Osteocyte (in vitro differentiated cells): Measurements from ENCODE around the gene S100A5. TPM values are rescaled to one million over a fixed set of nuclear protein-coding genes. Genes with fewer than 3 reads are reported as not detected.

Experiments
- DNase-seq: peaks from one replicate; pipeline ENCODE4 v3.0.0; 2021; ENCODE audit warnings: mixed read lengths; ENCODE audit not compliant: unreplicated experiment; ENCODE audit errors: extremely low spot score
- H3K27ac Mint-ChIP-seq: one replicate; pipeline ENCODE4 v1.8.0; 2021; ENCODE audit warnings: mild to moderate bottlenecking, mixed read lengths; ENCODE audit not compliant: unreplicated experiment
- H3K27me3 Mint-ChIP-seq: one replicate; pipeline ENCODE4 v1.8.0; 2021; ENCODE audit warnings: mixed read lengths; ENCODE audit not compliant: unreplicated experiment
- H3K36me3 Mint-ChIP-seq: one replicate; pipeline ENCODE4 v1.8.0; 2021; ENCODE audit warnings: mixed read lengths; ENCODE audit not compliant: unreplicated experiment
- H3K4me1 Mint-ChIP-seq: one replicate; pipeline ENCODE4 v1.8.0; 2021; ENCODE audit warnings: mixed read lengths; ENCODE audit not compliant: unreplicated experiment
- H3K4me3 Mint-ChIP-seq: one replicate; pipeline ENCODE4 v1.8.0; 2021; ENCODE audit warnings: mild to moderate bottlenecking, moderate library complexity, mixed read lengths; ENCODE audit not compliant: unreplicated experiment
- H3K9me3 Mint-ChIP-seq: one replicate; pipeline ENCODE4 v1.8.0; 2021; ENCODE audit warnings: mixed read lengths; ENCODE audit not compliant: unreplicated experiment
- total RNA-seq: library from RNA; stranded (reverse); gene quantifications from 2 replicates; pipeline ENCODE4 v1.2.1, GENCODE V29; 2021
- TF ChIP-seq, protein P1 (sequence below): fragments of 200-600 bp; sonication (generic); IDR thresholded peaks from 2 replicates; pipeline ENCODE4 v1.5.0; 2021; ENCODE audit warnings: antibody characterized with exemption, mild to moderate bottlenecking, moderate library complexity

S100A5 gene
- total RNA-seq, 1 donor from 2014 or later = 1.0 TPM

DNA sequence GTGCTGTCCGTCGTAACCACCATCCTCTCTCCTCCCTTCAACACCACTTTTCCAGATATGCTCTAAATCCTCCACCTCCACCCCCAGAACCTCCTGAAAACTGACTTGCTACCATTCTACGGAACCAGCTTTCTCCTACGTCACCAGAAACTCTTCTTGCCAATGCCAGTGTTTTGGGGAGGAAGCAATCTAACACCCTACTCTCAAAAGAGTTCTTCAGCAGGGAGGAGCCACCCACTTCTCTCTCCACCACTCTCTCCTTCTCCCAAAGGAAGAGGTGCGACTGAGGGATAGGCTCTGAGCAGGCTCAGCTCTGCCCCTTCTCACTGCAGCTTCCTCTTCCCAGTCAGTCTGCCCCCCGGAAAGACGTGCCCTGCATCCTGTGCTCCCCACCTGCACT is 31.0 kb upstream of the S100A5 start:
- no peak for DNase-seq
- Mint-ChIP-seq H3K9me3 (no peaks in the 10 kb centered on the region), H3K27ac (peak overlapping the region; percentile 83), H3K27me3 (no peaks in the 10 kb centered on the region), H3K36me3 (no peaks in the 10 kb centered on the region), H3K4me1 (peaks cover 35% of the 10 kb centered on the region), H3K4me3 (no peak overlapping the region)
- TF ChIP-seq, protein P1, sequence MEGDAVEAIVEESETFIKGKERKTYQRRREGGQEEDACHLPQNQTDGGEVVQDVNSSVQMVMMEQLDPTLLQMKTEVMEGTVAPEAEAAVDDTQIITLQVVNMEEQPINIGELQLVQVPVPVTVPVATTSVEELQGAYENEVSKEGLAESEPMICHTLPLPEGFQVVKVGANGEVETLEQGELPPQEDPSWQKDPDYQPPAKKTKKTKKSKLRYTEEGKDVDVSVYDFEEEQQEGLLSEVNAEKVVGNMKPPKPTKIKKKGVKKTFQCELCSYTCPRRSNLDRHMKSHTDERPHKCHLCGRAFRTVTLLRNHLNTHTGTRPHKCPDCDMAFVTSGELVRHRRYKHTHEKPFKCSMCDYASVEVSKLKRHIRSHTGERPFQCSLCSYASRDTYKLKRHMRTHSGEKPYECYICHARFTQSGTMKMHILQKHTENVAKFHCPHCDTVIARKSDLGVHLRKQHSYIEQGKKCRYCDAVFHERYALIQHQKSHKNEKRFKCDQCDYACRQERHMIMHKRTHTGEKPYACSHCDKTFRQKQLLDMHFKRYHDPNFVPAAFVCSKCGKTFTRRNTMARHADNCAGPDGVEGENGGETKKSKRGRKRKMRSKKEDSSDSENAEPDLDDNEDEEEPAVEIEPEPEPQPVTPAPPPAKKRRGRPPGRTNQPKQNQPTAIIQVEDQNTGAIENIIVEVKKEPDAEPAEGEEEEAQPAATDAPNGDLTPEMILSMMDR = no peak

DNA sequence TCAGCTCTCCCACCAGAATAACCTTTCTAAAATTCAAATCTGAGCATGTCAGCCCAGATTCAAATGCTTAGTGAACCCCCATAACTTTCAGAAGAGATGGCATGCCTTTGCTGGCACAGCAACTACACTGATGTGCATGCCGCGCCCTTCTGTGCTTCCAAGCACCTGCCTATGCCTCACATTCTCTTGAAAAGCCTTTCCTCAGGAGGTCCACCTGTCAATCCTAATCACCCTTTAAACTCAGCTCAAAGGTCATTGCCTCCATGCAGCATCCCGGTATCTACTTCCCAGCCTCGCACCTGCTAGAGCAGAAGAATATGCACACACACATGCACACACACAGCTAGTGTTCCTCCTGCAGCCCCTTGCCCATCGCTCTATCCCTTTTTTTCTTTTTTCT is 30.1 kb upstream of the S100A5 start:
- Mint-ChIP-seq H3K36me3 (no peaks in the 10 kb centered on the region), H3K9me3 (no peaks in the 10 kb centered on the region), H3K27ac (no peak overlapping the region), H3K27me3 (no peaks in the 10 kb centered on the region), H3K4me3 (no peak overlapping the region), H3K4me1 (peaks cover 41% of the 10 kb centered on the region)
- DNase-seq = no peak
- TF ChIP-seq, protein P1 = no peak

DNA sequence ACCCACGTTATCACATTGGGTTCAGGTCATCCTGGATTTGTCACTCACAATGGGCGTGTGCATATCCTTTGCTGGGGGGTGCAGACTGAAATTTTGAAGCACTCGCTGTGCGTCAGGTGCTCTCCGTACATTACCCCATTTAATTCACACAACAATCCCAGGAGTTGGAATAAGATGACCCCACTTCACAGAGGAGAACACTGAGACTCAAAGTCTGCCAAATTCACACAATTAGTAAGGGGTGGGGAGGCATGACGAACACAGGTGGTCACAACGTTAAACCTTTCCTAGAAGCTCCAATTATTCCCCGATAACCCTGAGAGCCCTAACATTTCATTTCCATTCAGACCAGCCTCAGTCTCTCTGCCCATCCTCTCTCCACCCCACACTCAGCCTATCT is 28.7 kb upstream of the S100A5 start:
- TF ChIP-seq, protein P1 = no peak
- DNase-seq = no peak
- Mint-ChIP-seq H3K4me1 (peaks cover 53% of the 10 kb centered on the region), H3K27me3 (no peaks in the 10 kb centered on the region), H3K9me3 (no peaks in the 10 kb centered on the region), H3K36me3 (no peaks in the 10 kb centered on the region), H3K27ac (no peak overlapping the region), H3K4me3 (no peak overlapping the region)

DNA sequence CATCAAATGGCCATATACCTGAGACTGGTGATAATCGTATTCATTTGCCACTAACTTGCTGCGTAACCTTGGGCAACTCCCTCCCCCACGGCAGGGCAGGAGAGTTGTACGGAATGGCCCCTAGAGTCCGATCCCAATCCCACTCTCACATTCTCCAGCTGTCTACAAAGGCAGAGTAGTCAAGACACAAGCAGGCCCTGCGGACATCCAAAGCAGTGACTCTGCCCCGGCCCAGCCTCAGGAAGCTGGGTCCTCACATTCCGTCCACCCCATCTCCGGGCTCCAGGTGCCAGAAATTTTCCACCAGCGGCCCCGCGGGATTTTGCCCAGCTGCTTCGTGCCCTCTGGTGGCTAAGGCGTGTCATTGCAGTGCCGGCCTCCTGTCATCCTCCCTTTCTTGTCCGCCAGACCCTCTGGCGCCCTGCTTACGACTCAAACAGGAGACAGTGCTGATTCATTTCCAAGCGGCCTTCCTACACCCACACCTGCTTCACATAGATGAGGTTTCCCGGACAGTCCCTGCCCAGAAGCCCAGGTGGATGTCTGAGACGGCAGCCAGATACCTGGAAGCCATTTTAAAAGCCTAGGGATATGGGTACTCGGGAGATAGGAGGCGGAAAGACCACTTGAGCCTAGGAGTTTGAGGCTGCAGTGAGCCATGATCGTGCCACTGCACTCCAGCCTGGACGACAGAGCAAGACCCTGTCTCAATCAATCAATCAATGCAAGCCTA is 27.8 kb upstream of the S100A5 start:
- peak; percentile 97 for DNase-seq
- Mint-ChIP-seq H3K4me3 (peak overlapping the region; percentile 34), H3K27me3 (no peaks in the 10 kb centered on the region), H3K36me3 (no peaks in the 10 kb centered on the region), H3K4me1 (peaks cover 62% of the 10 kb centered on the region), H3K9me3 (no peaks in the 10 kb centered on the region), H3K27ac (peak overlapping the region; percentile 98)
- TF ChIP-seq, protein P1 = peak; percentile 99

DNA sequence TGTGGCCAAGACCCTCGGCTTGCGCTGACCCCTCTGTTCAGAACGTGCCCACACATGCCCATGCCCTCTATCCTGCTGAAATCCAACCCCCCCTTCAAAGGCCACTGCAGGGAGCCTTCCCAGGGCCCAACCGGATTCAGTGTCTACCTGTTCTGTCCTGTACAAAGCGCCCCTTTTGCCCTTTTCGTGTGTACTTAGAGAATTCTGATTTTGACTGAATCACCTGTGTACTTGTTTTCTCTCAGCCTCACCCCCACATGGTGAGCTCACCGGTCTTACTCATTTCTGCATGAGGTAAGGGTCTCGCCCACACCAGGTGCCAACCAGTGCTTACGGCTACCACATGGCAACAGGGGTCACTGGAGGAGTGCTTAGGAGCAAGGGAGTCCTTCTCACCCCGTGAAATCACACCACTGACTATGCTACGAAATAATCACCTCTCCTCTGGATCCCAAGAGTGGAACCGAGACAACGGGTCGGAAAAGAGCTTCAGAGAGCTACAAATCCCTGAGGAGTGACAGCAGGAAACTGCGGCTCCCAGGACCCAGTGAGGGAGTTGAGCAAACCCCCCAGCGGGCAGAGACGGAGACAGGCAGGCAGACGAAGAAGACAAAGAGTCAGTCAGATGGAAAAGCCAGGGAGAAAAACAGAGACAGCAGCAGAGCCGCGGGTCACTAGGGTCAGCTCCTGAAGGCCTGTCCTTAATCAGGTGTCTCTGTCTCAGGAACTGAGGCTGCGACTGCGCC is 27.1 kb upstream of the S100A5 start:
- TF ChIP-seq, protein P1 = no peak
- DNase-seq = no peak
- Mint-ChIP-seq H3K4me1 (peaks cover 59% of the 10 kb centered on the region), H3K27me3 (no peaks in the 10 kb centered on the region), H3K9me3 (no peaks in the 10 kb centered on the region), H3K27ac (peak overlapping the region; percentile 98), H3K4me3 (no peak overlapping the region), H3K36me3 (no peaks in the 10 kb centered on the region)
